Liver (tissue), 9 donors: ENCODE measurements around the gene ABHD2. TPM values are rescaled to one million over a fixed set of nuclear protein-coding genes. Genes with fewer than 3 reads are reported as not detected.
"Not testable (repeated sequence)": the region's sequence is repeated elsewhere in the genome, so short reads cannot be mapped to it uniquely, and the experiment has no call there.

ENCODE experiments used
- DNase-seq: peaks from one replicate; pipeline ENCODE4 v3.0.0-alpha.2; 2017; ENCODE audit warnings: low spot score
- H3K27ac ChIP-seq, 2 donors: one replicate each; pipeline ENCODE4 v1.7.0; 2013; ENCODE audit warnings: inconsistent platforms in 2 of 2, low read length in 2 of 2, control low read depth in 1 of 2, low read depth in 1 of 2, mild to moderate bottlenecking in 1 of 2
- H3K27me3 ChIP-seq, 4 donors: one replicate each; pipeline versions ENCODE4 v1.6.1 to v1.7.0; 2013; ENCODE audit warnings: low read length in 3 of 4, inconsistent platforms in 1 of 4, mild to moderate bottlenecking in 1 of 4, moderate library complexity in 1 of 4; ENCODE audit not compliant: control insufficient read depth in 4 of 4, insufficient read depth in 4 of 4
- H3K36me3 ChIP-seq, 4 donors: one replicate each; pipeline versions ENCODE4 v1.6.1 to v1.7.0; 2013; ENCODE audit warnings: low read length in 3 of 4, mild to moderate bottlenecking in 3 of 4, low read depth in 1 of 4, moderate library complexity in 1 of 4; ENCODE audit not compliant: control insufficient read depth in 4 of 4, insufficient read depth in 3 of 4
- H3K4me1 ChIP-seq, 4 donors: one replicate each; pipeline versions ENCODE4 v1.6.1 to v1.7.0; 2013; ENCODE audit warnings: low read length in 3 of 4, mild to moderate bottlenecking in 3 of 4, moderate library complexity in 1 of 4; ENCODE audit not compliant: control insufficient read depth in 4 of 4, insufficient read depth in 4 of 4
- H3K4me3 ChIP-seq, 3 donors: one replicate each; pipeline versions ENCODE4 v1.6.1 to v1.7.0; 2013; ENCODE audit warnings: low read length in 3 of 3, control low read depth in 1 of 3, low read depth in 1 of 3, mild to moderate bottlenecking in 1 of 3
- H3K9ac ChIP-seq, 2 donors: one replicate each; pipeline ENCODE4 v1.7.0; 2013; ENCODE audit warnings: low read length in 2 of 2, mild to moderate bottlenecking in 2 of 2, moderate library complexity in 2 of 2, control low read depth in 1 of 2, low read depth in 1 of 2
- H3K9me3 ChIP-seq, 4 donors: one replicate each; pipeline versions ENCODE4 v1.6.1 to v1.7.0; 2013; ENCODE audit warnings: low read length in 3 of 4; ENCODE audit not compliant: control insufficient read depth in 4 of 4
- EGR1 ChIP-seq, 2 donors: IDR thresholded peaks; 2 replicates each; pipeline ENCODE4 v1.6.1; 2016 to 2018; ENCODE audit warnings: antibody characterized with exemption in 2 of 2, low read depth in 2 of 2
- FOXA2 ChIP-seq: IDR thresholded peaks from 2 replicates; pipeline ENCODE4 v1.6.1; 2016; ENCODE audit warnings: antibody characterized with exemption
- JUND ChIP-seq, 2 donors: IDR thresholded peaks; 2 replicates each; pipeline ENCODE4 v1.6.1; 2016; ENCODE audit warnings: antibody characterized with exemption in 2 of 2
- NR2F2 ChIP-seq: IDR thresholded peaks from 2 replicates; pipeline ENCODE4 v1.6.1; 2016; ENCODE audit warnings: antibody characterized with exemption
- RAD21 ChIP-seq, 2 donors: IDR thresholded peaks; 2 replicates each; pipeline ENCODE4 v1.6.1; 2016; ENCODE audit warnings: antibody characterized with exemption in 2 of 2, mild to moderate bottlenecking in 2 of 2
- REST ChIP-seq: IDR thresholded peaks from 2 replicates; pipeline ENCODE4 v1.6.1; 2016; ENCODE audit warnings: antibody characterized with exemption, mild to moderate bottlenecking
- WGBS: extraction: QIAGEN DNeasy Blood & Tissue Kit; methylation state at CpG from one replicate; pipeline ENCODE4 v1.1.7; 2013; 5-methylcytosine and 5-hydroxymethylcytosine counted together
- polyA plus RNA-seq, 2 donors: library from polyadenylated mRNA; stranded (reverse) in 1 of 2; unstranded in 1 of 2; fragments of 200-250 nt in 1 of 2; fragments of >200 nt in 1 of 2; fragmentation: Nextera tagmentation in 1 of 2; extraction: Ambion mirVana in 1 of 2; gene quantifications; one replicate each; pipeline versions ENCODE4 v1.2.1 to v1.2.3, GENCODE V29; 2013 to 2015
- total RNA-seq, 2 donors: library from RNA; depleted of rRNA; stranded (reverse); fragments of >200 nt; gene quantifications; one replicate each; pipeline ENCODE4 v1.2.3, GENCODE V29; 2014
- donor health status: healthy.
- donor health status: healthy.
- donor health status: healthy.
- donor health status: healthy.
- donor health status: healthy.

The ABHD2 gene
- total and polyA plus RNA-seq, 4 donors = 34.6 to 663 (median 65.1) TPM

GRCh38 chr15:89085289-89085926 is 2.8 kb upstream of the ABHD2 start:
- Histone ChIP-seq H3K4me3 (no peak overlapping the region), H3K4me1 (peaks cover 0 to 8% (median 0%) of the 10 kb centered on the region in 4 donors), H3K9me3 (no peaks in the 10 kb centered on the region), H3K36me3 (no peaks in the 10 kb centered on the region), H3K9ac (no peak overlapping the region), H3K27me3 (no peaks in the 10 kb centered on the region), H3K27ac (no peak overlapping the region)
- DNase-seq = no peak
- no peak for TF ChIP-seq NR2F2
- no peak for TF ChIP-seq RAD21 (IDR thresholded peaks at IDR 0.05)
- TF ChIP-seq JUND (IDR thresholded peaks at IDR 0.05) = no peak
- no peak for TF ChIP-seq FOXA2
- no peak for TF ChIP-seq REST
- 84% methylated on average over 4 of the region's 4 CpGs for whole genome bisulfite sequencing

GRCh38 chr15:89085933-89086332 is 2.3 kb upstream of the ABHD2 start:
- H3K36me3 ChIP-seq, H3K9me3 ChIP-seq, H3K27ac ChIP-seq, H3K9ac ChIP-seq, DNase-seq, H3K4me3 ChIP-seq, H3K27me3 ChIP-seq: not testable (repeated sequence)
- H3K4me1 ChIP-seq = peaks cover 0 to 11% (median 0%) of the 10 kb centered on the region in 4 donors
- WGBS = 81% methylated on average over 1 of the region's 1 CpG

- H3K36me3 ChIP-seq, H3K27ac ChIP-seq, H3K4me3 ChIP-seq, H3K9ac ChIP-seq, H3K27me3 ChIP-seq, DNase-seq, H3K9me3 ChIP-seq: not testable (repeated sequence)
- peaks cover 0 to 13% (median 0%) of the 10 kb centered on the region in 4 donors for H3K4me1 ChIP-seq
- WGBS = 97% methylated on average over 5 of the region's 5 CpGs
Observed at GRCh38 chr15:89086390-89086789, 1.9 kb upstream of the ABHD2 start.

GRCh38 chr15:89087161-89087829 is 961 bp upstream of the ABHD2 start:
- TF ChIP-seq EGR1 (IDR thresholded peaks at IDR 0.05; ENCODE audit: low read depth in 2 of 2) (peak in 1 of 2 donors; percentile 2), REST (no peak)
- Histone ChIP-seq H3K4me3 (peak overlapping the region in 2 of 3 donors; percentile 17 to 35), H3K27me3 (no peaks in the 10 kb centered on the region), H3K4me1 (peaks cover 0 to 18% (median 0%) of the 10 kb centered on the region in 4 donors), H3K36me3 (no peaks in the 10 kb centered on the region), H3K27ac (peak overlapping the region; percentile 67 to 95), H3K9me3 (no peaks in the 10 kb centered on the region), H3K9ac (peak overlapping the region in 1 of 2 donors; percentile 13)
- WGBS = 74% methylated on average over 13 of the region's 13 CpGs
- DNase-seq = peak; percentile 35
